Measurements from ENCODE around the gene EIPR1.

The EIPR1 gene

GRCh38 chr2:3270095-3270478, 107.5 kb downstream of the EIPR1 start:
- H3K27ac ChIP-seq (ENCODE audit: low read depth, low read length) = no peak overlapping the region
- no peaks in the 10 kb centered on the region for H3K36me3 ChIP-seq (ENCODE audit: control insufficient read depth, insufficient read depth, low read length)
- no peak overlapping the region for H3K4me3 ChIP-seq (ENCODE audit: low read length)
- H3K27me3 ChIP-seq (ENCODE audit: control insufficient read depth, insufficient read depth, low read length) = no peaks in the 10 kb centered on the region
- H3K9ac ChIP-seq (ENCODE audit: low read length) = no peak overlapping the region
- no peaks in the 10 kb centered on the region for H3K4me1 ChIP-seq (ENCODE audit: control insufficient read depth, insufficient read depth, low read length)

GRCh38 chr2:3269425-3270094, 108.1 kb downstream of the EIPR1 start:
- no peaks in the 10 kb centered on the region for H3K27me3 ChIP-seq (ENCODE audit: control insufficient read depth, insufficient read depth, low read length)
- no peaks in the 10 kb centered on the region for H3K4me1 ChIP-seq (ENCODE audit: control insufficient read depth, insufficient read depth, low read length)
- no peak overlapping the region for H3K9ac ChIP-seq (ENCODE audit: low read length)

GRCh38 chr2:3268705-3269029, 109.0 kb downstream of the EIPR1 start:
- no peaks in the 10 kb centered on the region for H3K27me3 ChIP-seq (ENCODE audit: control insufficient read depth, insufficient read depth, low read length)
- H3K36me3 ChIP-seq (ENCODE audit: control insufficient read depth, insufficient read depth, low read length) = no peaks in the 10 kb centered on the region
- H3K27ac ChIP-seq (ENCODE audit: low read depth, low read length) = no peak overlapping the region
- no peak overlapping the region for H3K9ac ChIP-seq (ENCODE audit: low read length)
- no peaks in the 10 kb centered on the region for H3K4me1 ChIP-seq (ENCODE audit: control insufficient read depth, insufficient read depth, low read length)
- H3K4me3 ChIP-seq (ENCODE audit: low read length) = no peak overlapping the region

More at GRCh38 chr2:3269425-3270094, 108.1 kb downstream of the EIPR1 start:
- H3K27ac ChIP-seq (ENCODE audit: low read depth, low read length) = no peak overlapping the region
- no peaks in the 10 kb centered on the region for H3K36me3 ChIP-seq (ENCODE audit: control insufficient read depth, insufficient read depth, low read length)
- H3K4me3 ChIP-seq (ENCODE audit: low read length) = no peak overlapping the region

GRCh38 chr2:3267869-3268704, 109.5 kb downstream of the EIPR1 start:
- Histone ChIP-seq H3K4me1 (ENCODE audit: control insufficient read depth, insufficient read depth, low read length) (no peaks in the 10 kb centered on the region), H3K36me3 (ENCODE audit: control insufficient read depth, insufficient read depth, low read length) (no peaks in the 10 kb centered on the region), H3K27ac (ENCODE audit: low read depth, low read length) (no peak overlapping the region), H3K27me3 (ENCODE audit: control insufficient read depth, insufficient read depth, low read length) (no peaks in the 10 kb centered on the region), H3K9ac (ENCODE audit: low read length) (no peak overlapping the region), H3K4me3 (ENCODE audit: low read length) (no peak overlapping the region)

- no peaks in the 10 kb centered on the region for H3K36me3 ChIP-seq (ENCODE audit: control insufficient read depth, insufficient read depth, low read length)
Observed at GRCh38 chr2:3266925-3267867, 110.4 kb downstream of the EIPR1 start.

GRCh38 chr2:3265981-3266924, 111.4 kb downstream of the EIPR1 start:
- Histone ChIP-seq H3K27me3 (ENCODE audit: control insufficient read depth, insufficient read depth, low read length) (no peaks in the 10 kb centered on the region), H3K4me3 (ENCODE audit: low read length) (no peak overlapping the region)

More at GRCh38 chr2:3266925-3267867, 110.4 kb downstream of the EIPR1 start:
- H3K27ac ChIP-seq (ENCODE audit: low read depth, low read length) = no peak overlapping the region
- no peaks in the 10 kb centered on the region for H3K27me3 ChIP-seq (ENCODE audit: control insufficient read depth, insufficient read depth, low read length)
- H3K4me3 ChIP-seq (ENCODE audit: low read length) = no peak overlapping the region
- no peak overlapping the region for H3K9ac ChIP-seq (ENCODE audit: low read length)
- no peaks in the 10 kb centered on the region for H3K4me1 ChIP-seq (ENCODE audit: control insufficient read depth, insufficient read depth, low read length)

GRCh38 chr2:3265471-3265870, 112.1 kb downstream of the EIPR1 start:
- no peaks in the 10 kb centered on the region for H3K4me1 ChIP-seq (ENCODE audit: control insufficient read depth, insufficient read depth, low read length)
- H3K36me3 ChIP-seq (ENCODE audit: control insufficient read depth, insufficient read depth, low read length) = no peaks in the 10 kb centered on the region
- H3K4me3 ChIP-seq (ENCODE audit: low read length) = no peak overlapping the region
- H3K27ac ChIP-seq (ENCODE audit: low read depth, low read length) = no peak overlapping the region
- H3K27me3 ChIP-seq (ENCODE audit: control insufficient read depth, insufficient read depth, low read length) = no peaks in the 10 kb centered on the region
- H3K9ac ChIP-seq (ENCODE audit: low read length) = no peak overlapping the region

More at GRCh38 chr2:3265981-3266924, 111.4 kb downstream of the EIPR1 start:
- Histone ChIP-seq H3K4me1 (ENCODE audit: control insufficient read depth, insufficient read depth, low read length) (no peaks in the 10 kb centered on the region), H3K36me3 (ENCODE audit: control insufficient read depth, insufficient read depth, low read length) (no peaks in the 10 kb centered on the region), H3K9ac (ENCODE audit: low read length) (no peak overlapping the region), H3K27ac (ENCODE audit: low read depth, low read length) (no peak overlapping the region)

GRCh38 chr2:3264010-3264744, 113.4 kb downstream of the EIPR1 start:
- H3K4me3 ChIP-seq (ENCODE audit: low read length) = no peak overlapping the region
- no peak overlapping the region for H3K9ac ChIP-seq (ENCODE audit: low read length)
- H3K27me3 ChIP-seq (ENCODE audit: control insufficient read depth, insufficient read depth, low read length) = no peaks in the 10 kb centered on the region
- no peak overlapping the region for H3K27ac ChIP-seq (ENCODE audit: low read depth, low read length)
- no peaks in the 10 kb centered on the region for H3K36me3 ChIP-seq (ENCODE audit: control insufficient read depth, insufficient read depth, low read length)
- H3K4me1 ChIP-seq (ENCODE audit: control insufficient read depth, insufficient read depth, low read length) = no peaks in the 10 kb centered on the region

GRCh38 chr2:3263487-3263886, 114.1 kb downstream of the EIPR1 start:
- no peaks in the 10 kb centered on the region for H3K4me1 ChIP-seq (ENCODE audit: control insufficient read depth, insufficient read depth, low read length)
- no peak overlapping the region for H3K27ac ChIP-seq (ENCODE audit: low read depth, low read length)
- H3K9ac ChIP-seq (ENCODE audit: low read length) = no peak overlapping the region
- no peaks in the 10 kb centered on the region for H3K36me3 ChIP-seq (ENCODE audit: control insufficient read depth, insufficient read depth, low read length)
- no peak overlapping the region for H3K4me3 ChIP-seq (ENCODE audit: low read length)
- no peaks in the 10 kb centered on the region for H3K27me3 ChIP-seq (ENCODE audit: control insufficient read depth, insufficient read depth, low read length)

- H3K9ac ChIP-seq (ENCODE audit: low read length) = no peak overlapping the region
- H3K4me3 ChIP-seq (ENCODE audit: low read length) = no peak overlapping the region
- H3K27ac ChIP-seq (ENCODE audit: low read depth, low read length) = no peak overlapping the region
Observed at GRCh38 chr2:3262437-3263388, 114.9 kb downstream of the EIPR1 start.

More at GRCh38 chr2:3262437-3263388, 114.9 kb downstream of the EIPR1 start:
- Histone ChIP-seq H3K4me1 (ENCODE audit: control insufficient read depth, insufficient read depth, low read length) (no peaks in the 10 kb centered on the region), H3K36me3 (ENCODE audit: control insufficient read depth, insufficient read depth, low read length) (no peaks in the 10 kb centered on the region), H3K27me3 (ENCODE audit: control insufficient read depth, insufficient read depth, low read length) (no peaks in the 10 kb centered on the region)

Data from rectal smooth muscle tissue (tissue), 1 donor.